HEK293 (cell line): Measurements from ENCODE around the gene ACR.
A peak's percentile ranks its signal among the peaks of the same experiment; 100 is the strongest.

Experiments used
- CTCF ChIA-PET: fragments of 350-600 bp; formaldehyde crosslinking; extraction: SDS; loops from one replicate; lab custom pipeline; 2021; ENCODE audit warnings: antibody characterized with exemption; lab: Yijun Ruan, JAX
- POLR2A ChIA-PET: fragments of 300-600 bp; formaldehyde crosslinking; extraction: SDS; loops from one replicate; lab custom pipeline; 2020; ENCODE audit warnings: antibody characterized with exemption, inconsistent platforms; lab: Yijun Ruan, JAX
- H3K27ac ChIP-seq: fragments of 200-500 bp; sonication (Bioruptor generic); 2 replicates; pipeline ENCODE4 v1.5.1; 2014; ENCODE audit warnings: low read depth, low read length, control low read depth, inconsistent platforms; ENCODE audit errors: extremely low read depth
- H3K36me3 ChIP-seq, 2 experiments: fragments of 200-500 bp in 1 of 2; sonication (Bioruptor generic) in 1 of 2; 1 replicate in 1 of 2; 2 replicates in 1 of 2; pipeline ENCODE4 v1.5.1; 2014 to 2017; ENCODE audit warnings: inconsistent platforms in 2 of 2, low read length in 2 of 2; ENCODE audit not compliant: control insufficient read depth in 2 of 2, insufficient read depth in 1 of 2
- H3K4me1 ChIP-seq: fragments of 200-500 bp; sonication (Bioruptor generic); 2 replicates; pipeline ENCODE4 v1.5.1; 2014; ENCODE audit warnings: mild to moderate bottlenecking, low read length, inconsistent platforms; ENCODE audit not compliant: control insufficient read depth, insufficient read depth
- H3K4me3 ChIP-seq: 2 replicates; pipeline ENCODE4 v1.5.1; 2011; ENCODE audit warnings: low read depth, mild to moderate bottlenecking, control low read depth, low read length, moderate library complexity
- H3K9me3 ChIP-seq: fragments of 200-500 bp; sonication (Bioruptor generic); 2 replicates; pipeline ENCODE4 v1.5.1; 2014; ENCODE audit warnings: low read depth, low read length, inconsistent platforms; ENCODE audit not compliant: control insufficient read depth, insufficient read depth
- EGR2 ChIP-seq: fragments of 450-650 bp; formaldehyde crosslinking; IDR thresholded peaks from 2 replicates; pipeline ENCODE4 v1.5.1; 2016; ENCODE audit warnings: low read depth, missing biosample characterization, missing genetic modification characterization
- ELK4 ChIP-seq: IDR thresholded peaks from 2 replicates; pipeline ENCODE4 v1.6.1; 2011; ENCODE audit warnings: mild to moderate bottlenecking, low read depth, low read length, borderline replicate concordance
- HOXA7 ChIP-seq: sonication (generic); formaldehyde crosslinking; IDR thresholded peaks from 2 replicates; pipeline ENCODE4 v1.8.1; 2022; ENCODE audit warnings: missing genetic modification reagents, borderline replicate concordance
- HOXC10 ChIP-seq: sonication (generic); formaldehyde crosslinking; IDR thresholded peaks from 2 replicates; pipeline ENCODE4 v1.8.1; 2023; ENCODE audit warnings: mild to moderate bottlenecking, missing genetic modification reagents
- KLF8 ChIP-seq: fragments of 450-650 bp; formaldehyde crosslinking; IDR thresholded peaks from 2 replicates; pipeline ENCODE4 v1.5.1; 2016; ENCODE audit warnings: missing biosample characterization, missing genetic modification characterization
- TCF7L2 ChIP-seq: IDR thresholded peaks from 2 replicates; pipeline ENCODE4 v1.6.1; 2011; ENCODE audit warnings: low read depth, mild to moderate bottlenecking, inconsistent platforms, low read length, moderate library complexity, borderline replicate concordance
- ZFHX2 ChIP-seq: fragments of 450-650 bp; formaldehyde crosslinking; conservative IDR thresholded peaks from 2 replicates; pipeline ENCODE4 v1.5.1; 2016; ENCODE audit warnings: missing biosample characterization, missing genetic modification characterization
- ZNF140 ChIP-seq: fragments of 450-650 bp; formaldehyde crosslinking; IDR thresholded peaks from 2 replicates; pipeline ENCODE4 v1.5.1; 2016; ENCODE audit warnings: missing biosample characterization, missing genetic modification characterization
- ZNF174 ChIP-seq: fragments of 450-650 bp; formaldehyde crosslinking; IDR thresholded peaks from 2 replicates; pipeline ENCODE4 v1.5.0; 2017; ENCODE audit warnings: missing biosample characterization, mild to moderate bottlenecking, missing genetic modification characterization
- ZNF19 ChIP-seq: fragments of 450-650 bp; formaldehyde crosslinking; IDR thresholded peaks from 2 replicates; pipeline ENCODE4; 2016; ENCODE audit warnings: missing biosample characterization, missing genetic modification characterization, low read depth
- ZNF23 ChIP-seq: fragments of 450-650 bp; formaldehyde crosslinking; IDR thresholded peaks from 2 replicates; pipeline ENCODE4 v1.5.1; 2016; ENCODE audit warnings: missing biosample characterization, missing genetic modification characterization, borderline replicate concordance
- ZNF274 ChIP-seq, 2 experiments: fragments of 200-500 bp in 1 of 2; fragments of 450-650 bp in 1 of 2; sonication (Bioruptor generic) in 1 of 2; formaldehyde crosslinking in 1 of 2; IDR thresholded peaks; 2 replicates each; pipeline versions ENCODE4 v1.5.1 to v1.6.1; 2014 to 2016; ENCODE audit warnings: borderline replicate concordance in 1 of 2, inconsistent platforms in 1 of 2, low read length in 1 of 2, missing biosample characterization in 1 of 2, missing genetic modification characterization in 1 of 2
- ZNF362 ChIP-seq: fragments of 450-650 bp; formaldehyde crosslinking; IDR thresholded peaks from 2 replicates; pipeline ENCODE4 v1.5.1; 2016; ENCODE audit warnings: missing biosample characterization, missing genetic modification characterization
- ZNF37A ChIP-seq: fragments of 450-650 bp; IDR thresholded peaks from 2 replicates; pipeline ENCODE4 v1.5.1; 2018; ENCODE audit warnings: missing biosample characterization, missing genetic modification characterization
- ZNF394 ChIP-seq: fragments of 450-650 bp; formaldehyde crosslinking; IDR thresholded peaks from 2 replicates; pipeline ENCODE4 v1.5.1; 2016; ENCODE audit warnings: missing biosample characterization, missing genetic modification characterization, mild to moderate bottlenecking, moderate library complexity, borderline replicate concordance
- ZNF404 ChIP-seq: fragments of 450-650 bp; formaldehyde crosslinking; IDR thresholded peaks from 2 replicates; pipeline ENCODE4 v1.5.1; 2017; ENCODE audit warnings: missing biosample characterization, missing genetic modification characterization
- ZNF416 ChIP-seq: fragments of 450-650 bp; formaldehyde crosslinking; IDR thresholded peaks from 2 replicates; pipeline ENCODE4 v1.5.1; 2016; ENCODE audit warnings: missing biosample characterization, missing genetic modification characterization
- ZNF423 ChIP-seq: fragments of 450-650 bp; formaldehyde crosslinking; IDR thresholded peaks from 2 replicates; pipeline ENCODE4 v1.5.1; 2016; ENCODE audit warnings: missing biosample characterization, missing genetic modification characterization
- ZNF521 ChIP-seq: fragments of 450-650 bp; formaldehyde crosslinking; IDR thresholded peaks from 2 replicates; pipeline ENCODE4 v1.5.1; 2017; ENCODE audit warnings: missing biosample characterization, mild to moderate bottlenecking, missing genetic modification characterization
- ZNF529 ChIP-seq: fragments of 450-650 bp; formaldehyde crosslinking; IDR thresholded peaks from 2 replicates; pipeline ENCODE4 v1.5.1; 2017; ENCODE audit warnings: missing genetic modification characterization, missing biosample characterization; ENCODE audit not compliant: insufficient replicate concordance
- ZNF555 ChIP-seq: fragments of 450-650 bp; formaldehyde crosslinking; conservative IDR thresholded peaks from 2 replicates; pipeline ENCODE4 v1.5.1; 2017; ENCODE audit warnings: missing biosample characterization, mild to moderate bottlenecking, missing genetic modification characterization, inconsistent platforms
- ZNF571 ChIP-seq: fragments of 450-650 bp; formaldehyde crosslinking; IDR thresholded peaks from 2 replicates; pipeline ENCODE4 v1.5.0; 2017; ENCODE audit warnings: missing biosample characterization, missing genetic modification characterization
- ZNF596 ChIP-seq: fragments of 450-650 bp; IDR thresholded peaks from 2 replicates; pipeline ENCODE4 v1.5.0; 2018; ENCODE audit warnings: missing biosample characterization, mild to moderate bottlenecking, missing genetic modification characterization, moderate library complexity
- ZNF654 ChIP-seq: fragments of 450-650 bp; formaldehyde crosslinking; IDR thresholded peaks from 2 replicates; pipeline ENCODE4 v1.5.1; 2016; ENCODE audit warnings: low read depth, missing biosample characterization, missing genetic modification characterization
- ZNF768 ChIP-seq: fragments of 450-650 bp; formaldehyde crosslinking; IDR thresholded peaks from 2 replicates; pipeline ENCODE4 v1.5.1; 2018; ENCODE audit warnings: missing biosample characterization, mild to moderate bottlenecking, missing genetic modification characterization
- ZNF792 ChIP-seq: fragments of 450-650 bp; formaldehyde crosslinking; IDR thresholded peaks from 2 replicates; pipeline ENCODE4 v1.5.1; 2016; ENCODE audit warnings: missing biosample characterization, missing genetic modification characterization
- TF ChIP-seq, protein P1 (sequence below): fragments of 450-650 bp; formaldehyde crosslinking; IDR thresholded peaks from 2 replicates; pipeline ENCODE4 v1.5.1; 2016; ENCODE audit warnings: missing biosample characterization, missing genetic modification characterization

ACR gene

DNA sequence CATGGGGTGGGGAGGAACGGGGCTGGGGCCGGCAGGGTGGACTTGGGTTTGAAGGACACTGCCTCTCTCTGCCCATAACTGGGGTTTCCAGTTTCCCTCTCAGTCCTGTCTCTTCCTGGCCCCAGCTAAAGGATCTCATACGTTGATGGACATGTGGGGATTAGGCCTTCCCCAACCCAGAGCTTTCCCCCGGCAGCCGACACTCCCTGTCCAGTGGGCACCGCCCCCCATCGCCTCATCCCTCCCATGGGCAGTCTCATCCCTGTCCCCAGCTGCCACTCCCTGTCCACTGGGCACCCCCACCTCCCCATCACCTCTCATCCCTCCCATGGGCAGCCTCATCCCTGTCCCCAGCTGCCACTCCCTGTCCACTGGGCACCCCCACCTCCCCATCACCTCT, 22.2 kb upstream of the ACR start:
- Histone ChIP-seq H3K36me3 (peaks cover 0 to 21% of the 10 kb centered on the region in 2 experiments; a peak in 1 of 3 replicates), H3K9me3 (no peaks in the 10 kb centered on the region), H3K27ac (no peak overlapping the region), H3K4me1 (no peaks in the 10 kb centered on the region)
- CTCF ChIA-PET, result interaction anchor here (0.6 to 1.0 kb wide), 3 partner anchors 16 to 95 kb away, joined by 3 read pairs; no protein-coding TSS in a partner anchor
- POLR2A ChIA-PET, result interaction anchor here (0.5 kb wide), 1 partner anchor 69 kb away, joined by 3 read pairs; no protein-coding TSS in a partner anchor
- TF ChIP-seq ZNF404 (no peak), ZNF654 (tag by site-specific recombination) (no peak), KLF8 (tag by site-specific recombination) (no peak), ZNF23 (tag by site-specific recombination) (no peak), ZNF423 (tag by site-specific recombination) (no peak), ZNF19 (tag by site-specific recombination) (no peak), ZNF521 (tag by site-specific recombination) (no peak)
- TF ChIP-seq, all 188 proteins: peak for 0
- H3K4me3 ChIP-seq, result no peak overlapping the region

DNA sequence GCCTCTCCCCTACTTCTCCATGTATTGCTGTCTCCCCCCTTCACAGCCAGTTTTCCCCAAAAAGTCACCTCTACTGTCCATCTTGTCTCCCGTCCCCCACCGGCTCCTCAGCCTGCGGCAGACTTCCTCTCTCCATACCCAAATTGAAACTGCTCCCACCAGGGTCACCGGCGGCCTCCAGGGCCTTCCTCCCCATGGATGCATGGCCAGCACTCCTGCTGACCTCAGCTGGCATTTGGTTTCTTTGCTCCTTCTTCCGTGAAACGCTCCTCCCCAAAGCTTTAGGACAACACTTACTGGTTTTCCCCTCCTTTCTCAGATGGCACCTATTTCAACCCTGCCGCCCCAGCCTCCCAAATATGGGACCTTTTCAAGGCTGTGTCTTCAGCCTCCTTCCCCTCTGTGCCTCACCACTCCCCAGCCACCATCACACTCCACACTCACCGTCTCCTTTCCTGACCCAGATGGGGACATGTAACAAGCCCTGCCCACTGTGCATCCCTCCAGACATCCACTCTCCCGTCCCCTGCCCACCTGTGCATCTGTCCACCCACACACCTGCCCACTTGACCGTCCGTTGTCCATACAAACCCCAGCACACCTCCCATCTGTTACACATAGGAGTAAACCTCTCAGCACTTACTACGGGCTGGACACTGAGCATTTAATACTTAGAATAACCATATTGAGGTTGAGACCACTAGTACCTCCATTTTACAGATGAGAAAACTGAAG, 21.5 kb upstream of the ACR start:
- H3K4me3 ChIP-seq, result no peak overlapping the region
- ChIA-PET CTCF (interaction anchor here (1.0 to 1.7 kb wide), 2 partner anchors 16 to 95 kb away, joined by 3 to 6 read pairs; no protein-coding TSS in a partner anchor), POLR2A (interaction anchor here (0.9 kb wide), 1 partner anchor 42 kb away, joined by 5 read pairs; no protein-coding TSS in a partner anchor)
- H3K36me3 ChIP-seq, result peaks cover 0 to 20% of the 10 kb centered on the region in 2 experiments; a peak in 1 of 3 replicates
- no peaks in the 10 kb centered on the region for H3K9me3 ChIP-seq
- H3K27ac ChIP-seq, result no peak overlapping the region
- TF ChIP-seq, protein P1, sequence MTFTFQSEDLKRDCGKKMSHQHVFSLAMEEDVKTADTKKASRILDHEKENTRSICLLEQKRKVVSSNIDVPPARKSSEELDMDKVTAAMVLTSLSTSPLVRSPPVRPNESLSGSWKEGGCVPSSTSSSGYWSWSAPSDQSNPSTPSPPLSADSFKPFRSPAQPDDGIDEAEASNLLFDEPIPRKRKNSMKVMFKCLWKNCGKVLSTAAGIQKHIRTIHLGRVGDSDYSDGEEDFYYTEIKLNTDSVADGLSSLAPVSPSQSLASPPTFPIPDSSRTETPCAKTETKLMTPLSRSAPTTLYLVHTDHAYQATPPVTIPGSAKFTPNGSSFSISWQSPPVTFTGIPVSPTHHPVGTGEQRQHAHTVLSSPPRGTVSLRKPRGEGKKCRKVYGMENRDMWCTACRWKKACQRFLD (tag by site-specific recombination), result no peak
- peak; percentile 59; the same call in 1 of the 2 replicates for TF ChIP-seq EGR2 (tag by site-specific recombination)
- peak; percentile 38; the same call in 1 of the 2 replicates for TF ChIP-seq ZFHX2 (tag by site-specific recombination)
- H3K4me1 ChIP-seq, result no peaks in the 10 kb centered on the region

DNA sequence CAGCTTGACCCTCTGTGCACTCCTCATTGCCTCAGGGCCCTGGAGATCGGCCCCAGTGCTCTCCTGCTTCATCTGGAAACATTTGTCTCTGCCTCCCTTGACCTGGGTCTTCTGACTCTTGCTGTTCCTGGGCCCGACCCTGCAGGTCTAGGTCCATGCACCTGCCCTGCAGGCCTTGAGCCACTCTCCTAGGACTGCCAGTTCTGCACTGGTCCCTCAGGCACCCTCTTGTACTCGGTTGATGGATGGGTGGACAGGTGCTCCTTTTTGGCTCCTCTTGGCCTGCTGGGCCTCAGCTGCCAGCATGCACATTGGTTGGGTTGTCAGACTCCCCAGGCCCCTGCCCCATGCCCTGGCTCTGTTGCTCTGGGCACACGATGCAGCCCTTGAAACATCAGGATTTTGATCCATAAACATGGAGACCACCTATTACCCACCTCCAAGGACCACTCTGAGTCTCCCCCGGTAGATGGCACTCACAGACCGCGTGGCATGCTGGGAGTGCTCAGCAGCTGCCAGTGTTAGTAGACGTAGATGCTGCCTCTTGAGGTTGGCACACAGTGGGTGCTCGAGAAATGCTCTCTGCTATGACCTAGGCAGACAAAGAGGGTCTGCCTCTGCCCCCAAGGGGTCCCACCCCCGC, 20.2 kb upstream of the ACR start:
- H3K36me3 ChIP-seq, result peaks cover 0 to 34% of the 10 kb centered on the region in 2 experiments; a peak in 1 of 3 replicates
- CTCF ChIA-PET, result interaction anchor here (1.7 kb wide), 1 partner anchor 14 kb away, joined by 6 read pairs; no protein-coding TSS in a partner anchor
- no peak overlapping the region for H3K4me3 ChIP-seq
- H3K4me1 ChIP-seq, result no peaks in the 10 kb centered on the region
- no peak overlapping the region for H3K27ac ChIP-seq
- POLR2A ChIA-PET, result no interaction called here
- H3K9me3 ChIP-seq, result no peaks in the 10 kb centered on the region
- no peak for TF ChIP-seq ZNF596 (tag by site-specific recombination)
- no peak for TF ChIP-seq ZNF362 (tag by site-specific recombination)
- no peak for TF ChIP-seq HOXC10 (CRISPR knock-in tag)
- TF ChIP-seq TCF7L2, result no peak
- no peak for TF ChIP-seq ZNF140 (tag by site-specific recombination)
- no peak for TF ChIP-seq ZNF174 (tag by site-specific recombination)
- no peak for TF ChIP-seq ELK4
- TF ChIP-seq ZNF792 (tag by site-specific recombination), result no peak
- TF ChIP-seq HOXA7 (CRISPR knock-in tag), result no peak
- no peak for TF ChIP-seq ZNF768 (tag by site-specific recombination)
- TF ChIP-seq ZNF394 (tag by site-specific recombination), result no peak
- no peak for TF ChIP-seq ZNF555 (tag by site-specific recombination)
- TF ChIP-seq ZNF37A (tag by site-specific recombination), result no peak
- no peak for TF ChIP-seq EGR2 (tag by site-specific recombination)
- TF ChIP-seq ZNF416 (tag by site-specific recombination), result no peak
- TF ChIP-seq ZNF274 (IDR thresholded peaks at IDR 0.05; ENCODE audit: low read length), result no peak
- no peak for TF ChIP-seq ZNF274 (tag by site-specific recombination; IDR thresholded peaks at IDR 0.05; ENCODE audit: borderline replicate concordance)
- TF ChIP-seq ZNF529, result no peak
- TF ChIP-seq ZNF571 (tag by site-specific recombination), result no peak
